ENCODE data around the gene ZNRF2.
"Not testable (repeated sequence)": the region's sequence is repeated elsewhere in the genome, so short reads cannot be mapped to it uniquely, and the experiment has no call there.

The ZNRF2 gene

DNA sequence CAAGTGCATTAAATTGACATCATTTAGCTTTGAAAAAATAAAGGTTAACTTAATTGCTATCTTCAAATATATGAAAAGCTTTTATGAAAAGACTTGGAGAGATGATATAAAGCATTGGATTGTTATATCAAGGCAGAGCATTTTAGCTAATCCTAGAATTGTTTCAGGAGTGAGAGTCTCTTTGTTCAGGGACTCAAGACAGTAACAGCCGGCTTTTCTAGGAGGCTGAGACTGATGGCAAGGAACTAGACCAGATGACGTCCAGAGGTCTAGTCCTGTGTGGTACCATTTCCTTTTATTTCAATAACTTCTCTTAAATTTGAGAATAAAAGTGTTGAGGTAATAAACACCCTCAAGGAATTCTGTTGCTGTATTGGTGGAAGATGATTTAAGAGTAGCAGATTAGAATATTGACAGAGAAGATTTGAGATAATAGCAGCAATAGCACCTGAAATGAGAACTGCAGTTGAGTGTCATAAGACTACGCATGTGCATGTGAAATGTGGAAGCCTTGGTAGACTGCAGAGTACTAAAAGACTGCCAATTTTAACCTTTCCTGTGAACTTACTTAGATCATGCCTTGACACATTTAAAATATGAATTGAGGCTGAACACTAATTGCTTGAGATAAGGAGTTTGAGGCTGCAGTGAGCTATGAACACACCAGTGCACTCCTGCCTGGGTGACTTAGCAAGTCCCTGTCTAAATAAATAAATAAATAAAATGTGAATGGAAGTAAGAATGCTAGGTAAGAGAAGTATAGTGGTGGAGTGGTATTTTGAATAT, 79.6 kb downstream of the ZNRF2 start:
- DNase-seq (ENCODE audit: low read depth), result no peak

DNA sequence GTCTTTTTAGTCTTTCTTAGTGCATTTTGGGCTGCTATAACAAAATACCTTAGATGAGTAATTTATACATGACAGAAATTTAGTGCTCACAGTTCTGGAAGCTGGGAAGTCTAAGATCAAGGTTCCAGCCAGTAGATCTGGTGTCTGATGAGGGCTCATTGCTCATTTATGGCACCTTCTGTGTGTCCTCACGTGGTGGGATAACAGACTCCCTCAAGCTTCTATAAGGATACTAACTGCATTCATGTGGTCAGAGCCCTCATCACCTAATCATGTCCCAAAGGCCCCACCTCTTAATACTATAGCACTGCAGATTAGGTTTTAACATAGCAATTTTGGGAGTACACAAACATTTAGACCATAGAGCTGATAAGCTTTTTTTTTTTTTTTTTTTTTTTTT, 80.4 kb downstream of the ZNRF2 start:
- DNase-seq (ENCODE audit: low read depth), result no peak

DNA sequence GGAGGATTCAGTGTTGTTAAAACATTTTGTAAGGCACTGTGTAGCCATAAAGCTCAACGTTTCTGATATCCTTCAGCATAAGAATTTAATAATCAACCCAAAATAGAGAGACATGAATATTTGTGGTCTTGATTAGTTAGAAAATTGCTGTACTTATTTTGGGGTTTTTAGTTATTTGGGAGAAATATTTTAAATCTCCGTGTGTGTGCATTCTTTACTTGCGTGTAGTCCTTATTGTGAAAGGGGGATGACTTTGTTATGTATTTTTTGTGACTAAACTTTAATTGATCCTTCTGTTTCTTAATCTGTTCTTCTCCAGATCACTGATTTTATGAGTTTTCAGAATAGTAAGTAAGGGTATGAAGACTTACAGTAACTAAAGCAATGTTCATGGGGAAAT, 81.2 kb downstream of the ZNRF2 start:
- DNase-seq (ENCODE audit: low read depth), result no peak

DNA sequence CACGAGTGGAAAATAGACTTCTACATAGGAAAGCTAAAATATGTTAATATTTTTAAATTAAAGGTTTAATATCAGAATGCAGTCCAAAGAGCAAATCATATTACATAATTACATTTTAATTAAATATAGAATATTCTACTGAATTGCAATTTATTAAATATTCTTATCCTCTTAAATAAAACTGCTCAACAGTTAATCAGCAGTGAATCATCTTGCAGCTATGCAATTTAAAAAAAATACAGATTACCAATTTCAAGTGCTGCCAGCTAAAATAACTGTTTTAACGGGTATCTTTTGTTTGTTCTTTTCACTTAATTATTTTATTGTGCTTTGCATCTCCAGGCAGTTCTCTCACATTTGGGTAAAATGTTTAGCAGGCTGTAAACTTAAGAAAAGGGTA, 82.2 kb downstream of the ZNRF2 start:
- DNase-seq (ENCODE audit: low read depth), result no peak

DNA sequence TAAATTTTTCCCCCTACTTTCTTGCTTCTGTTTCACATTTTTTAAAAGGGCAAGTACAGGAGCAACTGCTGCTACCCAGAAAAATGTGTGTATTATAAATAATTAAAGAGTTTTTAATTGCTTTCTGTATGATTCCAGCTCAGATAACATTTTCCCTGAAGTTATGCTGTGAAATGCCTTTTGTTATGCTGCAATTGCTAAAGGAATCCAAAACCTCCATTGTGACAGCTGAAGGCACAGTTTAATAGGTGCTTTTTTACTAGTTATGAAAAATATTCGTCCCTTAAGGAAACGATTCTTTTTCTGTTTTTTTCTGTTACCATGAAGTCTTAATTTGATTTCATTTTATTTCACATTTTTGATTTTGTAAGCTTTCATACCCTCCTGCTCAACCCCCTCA, 83.2 kb downstream of the ZNRF2 start:
- no peak for DNase-seq (ENCODE audit: low read depth)

DNA sequence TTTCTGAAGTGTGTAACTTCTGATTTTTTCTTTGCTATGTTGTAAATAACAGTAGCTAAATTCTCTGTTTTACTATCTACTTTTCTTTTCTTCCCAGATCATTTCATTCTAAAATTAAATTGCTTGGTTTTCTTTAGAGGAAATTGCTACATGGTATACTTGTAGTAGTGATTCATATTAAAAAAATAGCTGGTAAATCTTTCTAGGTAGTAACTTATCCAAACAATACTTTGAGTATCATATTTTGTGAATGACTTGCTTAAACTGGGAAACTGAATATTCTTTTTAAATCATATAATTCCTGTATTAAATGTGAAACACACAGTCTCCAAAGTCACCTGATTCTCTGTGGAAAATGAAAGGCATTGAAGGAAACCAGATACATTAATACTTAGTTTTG, 85.5 kb downstream of the ZNRF2 start:
- no peak for DNase-seq (ENCODE audit: low read depth)

DNA sequence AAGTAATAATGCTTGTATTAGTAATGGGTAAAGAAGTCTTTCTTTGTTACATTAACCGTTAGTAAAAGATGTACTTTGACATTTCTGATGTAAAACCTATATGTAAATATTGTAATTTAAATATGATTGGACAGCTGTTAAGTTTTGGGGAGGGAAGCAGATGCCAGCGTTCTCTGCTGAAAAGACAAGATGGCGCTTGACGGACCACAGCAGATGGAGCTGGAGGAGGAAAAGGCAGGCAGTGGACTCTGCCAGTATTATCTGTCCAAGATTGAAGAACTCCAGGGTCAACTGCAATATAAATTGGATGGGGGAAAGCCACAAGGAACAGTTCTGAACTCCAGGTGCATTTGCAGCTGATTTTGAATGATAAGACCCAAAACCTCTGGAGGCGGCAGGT, 86.9 kb downstream of the ZNRF2 start:
- no peak for DNase-seq (ENCODE audit: low read depth)

DNA sequence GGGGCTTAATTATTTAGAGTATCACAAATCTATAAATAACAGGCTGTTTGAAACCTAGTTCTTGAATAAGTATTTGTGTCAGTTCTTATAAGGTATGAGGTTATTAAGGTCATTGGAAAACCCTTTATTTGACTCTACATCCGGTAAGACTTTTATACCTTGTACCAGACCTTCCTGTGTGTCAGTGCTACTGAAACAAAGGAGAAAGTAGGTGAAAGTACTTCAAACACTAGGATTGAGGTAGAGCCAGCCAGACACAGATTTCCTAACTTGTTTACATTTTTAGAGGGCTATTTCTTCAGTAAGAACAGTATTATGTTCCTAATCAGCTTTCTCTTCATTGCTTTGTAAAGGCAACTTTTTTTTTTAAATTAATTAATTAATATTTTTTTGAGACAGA, 93.9 kb downstream of the ZNRF2 start:
- no peak for DNase-seq (ENCODE audit: low read depth)

DNA sequence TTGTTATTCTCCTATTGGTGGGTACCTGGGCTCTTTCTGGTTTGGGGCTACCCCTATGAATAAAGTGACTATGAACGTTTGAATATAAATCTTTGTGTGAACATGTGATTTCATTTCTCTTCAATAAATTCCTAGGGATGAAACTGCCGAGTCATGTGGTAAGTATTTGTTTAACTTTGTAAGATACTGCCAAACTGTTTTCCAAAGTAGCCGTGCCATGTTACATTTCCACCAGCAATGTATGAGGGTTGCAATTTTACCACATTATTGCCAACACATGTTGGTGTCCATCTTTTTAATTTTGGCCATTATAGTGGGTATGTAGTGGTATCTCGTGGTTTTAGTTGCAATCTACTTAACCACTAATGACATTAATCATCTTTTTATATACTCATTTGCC, 94.7 kb downstream of the ZNRF2 start:
- no peak for DNase-seq (ENCODE audit: low read depth)

DNA sequence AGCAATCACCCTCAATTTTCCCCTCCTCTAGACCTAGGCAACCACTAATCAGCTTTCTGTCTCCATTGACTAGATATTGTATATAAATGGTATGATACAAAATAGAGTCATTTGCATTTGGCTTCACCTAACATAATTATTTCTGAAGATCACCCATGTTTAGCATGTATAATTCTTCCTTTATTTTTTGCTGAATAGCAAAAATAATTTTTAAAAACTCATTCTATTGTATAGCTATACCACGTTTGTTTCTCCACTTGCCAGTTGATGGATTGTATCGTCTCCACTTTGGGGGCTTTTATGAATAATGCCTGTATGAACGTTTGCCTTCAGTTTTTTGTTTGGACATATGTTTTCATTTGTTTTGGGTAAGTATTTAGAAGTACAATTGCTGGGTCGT, 95.3 kb downstream of the ZNRF2 start:
- DNase-seq (ENCODE audit: low read depth), result no peak

DNA sequence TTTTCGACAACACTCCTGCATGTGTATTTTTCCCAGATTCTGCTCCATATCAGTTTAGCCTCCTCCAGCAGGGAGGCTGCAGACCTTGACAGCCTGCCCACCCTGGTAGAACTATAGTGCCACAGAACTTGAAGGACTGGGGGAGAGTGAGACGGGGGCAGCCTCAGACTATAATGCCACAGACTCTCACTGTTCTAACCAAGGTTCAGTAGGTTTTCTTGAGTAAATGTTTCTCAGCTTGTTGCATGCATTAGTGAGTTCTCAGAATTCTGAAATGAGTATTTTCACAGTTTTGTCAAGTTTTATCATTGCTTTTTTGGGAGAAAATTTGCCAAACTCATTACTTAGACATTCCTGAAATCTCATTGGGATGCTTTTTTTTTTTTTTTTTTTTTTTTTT, 95.9 kb downstream of the ZNRF2 start:
- DNase-seq (ENCODE audit: low read depth), result no peak

DNA sequence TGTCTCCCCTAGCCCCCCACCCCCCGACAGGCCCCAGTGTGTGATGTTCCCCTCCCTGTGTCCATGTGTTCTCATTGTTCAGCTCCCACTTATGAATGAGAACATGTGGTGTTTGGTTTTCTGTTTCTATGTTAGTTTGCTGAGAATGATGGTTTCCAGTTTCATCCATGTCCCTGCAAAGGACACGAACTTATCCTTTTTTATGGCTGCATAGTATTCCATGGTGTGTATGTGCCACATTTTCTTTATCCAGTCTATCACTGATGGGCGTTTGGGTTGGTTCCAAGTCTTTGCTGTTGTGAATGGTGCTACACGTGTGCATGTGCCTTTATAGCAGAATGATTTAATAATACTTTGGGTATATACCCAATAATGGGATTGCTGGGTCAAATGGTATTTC, 96.4 kb downstream of the ZNRF2 start:
- not testable (repeated sequence) for DNase-seq (ENCODE audit: low read depth)

DNA sequence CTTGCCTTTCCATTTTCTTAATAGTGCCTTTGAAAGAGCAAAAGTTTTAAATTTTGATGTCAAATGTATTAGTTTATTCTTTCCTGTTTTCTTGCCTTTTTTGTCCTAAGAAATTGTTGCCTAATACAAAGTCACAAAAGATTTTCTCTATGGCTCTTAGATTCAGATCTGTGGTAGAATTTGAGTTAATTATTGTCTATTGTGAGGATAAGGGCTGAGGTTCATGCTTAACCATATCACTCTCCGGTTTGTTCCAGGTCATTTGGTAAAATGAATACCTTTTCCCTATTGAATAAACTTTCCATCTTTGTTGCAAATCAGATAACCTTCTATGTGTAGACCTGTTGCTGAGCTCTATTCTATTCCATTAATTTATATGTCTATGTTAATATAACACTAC, 98.2 kb downstream of the ZNRF2 start:
- no peak for DNase-seq (ENCODE audit: low read depth)

DNA sequence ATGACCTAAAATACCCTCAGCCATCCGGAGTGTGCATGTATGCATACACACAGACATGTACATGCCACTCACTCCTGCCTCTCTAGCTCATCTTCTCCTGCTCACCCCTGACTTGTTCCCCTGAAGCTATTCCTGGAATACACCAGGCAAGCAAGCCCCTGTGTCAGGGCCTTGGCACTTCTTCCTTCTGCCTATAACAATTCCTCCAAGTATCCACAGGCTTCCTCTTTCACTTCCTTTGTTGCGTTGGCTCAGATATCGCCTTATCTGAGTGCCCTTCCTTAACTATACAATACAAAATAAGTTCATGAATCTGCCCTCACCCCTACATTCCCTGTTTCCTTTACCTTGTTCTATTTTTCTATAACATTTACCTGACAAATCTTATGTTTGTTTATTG, 105.4 kb downstream of the ZNRF2 start:
- DNase-seq (ENCODE audit: low read depth), result no peak

DNA sequence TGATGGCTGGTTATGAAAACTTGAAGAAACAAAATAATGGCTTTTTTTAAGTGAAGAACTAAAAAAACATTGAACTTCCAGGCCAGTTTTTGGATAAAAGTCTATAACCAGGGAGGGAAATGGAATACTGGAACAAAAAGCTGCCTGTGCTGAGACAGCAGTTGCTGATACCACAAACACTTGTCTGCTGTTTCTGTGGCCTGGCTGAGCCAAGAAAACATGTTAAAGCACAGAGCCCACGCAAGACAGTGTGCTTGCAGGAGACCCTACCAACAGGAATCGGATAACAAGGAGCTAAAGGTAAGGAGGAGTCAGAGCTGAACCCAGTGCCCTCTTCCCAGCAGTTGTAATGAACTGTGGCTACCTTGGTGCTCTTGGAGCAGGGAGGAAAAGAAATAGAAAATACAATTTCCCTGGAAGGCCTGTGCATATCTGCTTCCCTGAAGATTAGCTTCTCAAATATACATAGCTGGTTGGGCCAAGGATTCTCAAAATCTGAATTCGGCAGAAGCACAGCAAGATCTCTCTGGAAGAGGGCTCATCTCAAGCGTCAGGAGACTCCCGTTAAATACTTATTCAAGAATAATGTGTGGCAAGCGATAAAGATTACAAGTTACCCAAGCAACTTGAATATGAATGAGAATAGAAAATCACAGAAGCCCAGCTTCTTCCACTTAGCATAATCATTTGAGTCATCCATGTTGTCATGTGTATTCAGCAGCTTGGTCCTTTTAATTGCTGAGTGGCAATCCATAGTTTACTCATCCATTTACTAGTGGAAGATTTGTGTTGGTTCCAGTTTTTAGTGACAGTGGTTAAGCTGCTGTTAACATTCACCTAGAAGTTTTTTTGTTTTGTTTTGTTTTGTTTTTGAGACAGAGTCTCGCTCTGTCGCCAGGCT, 106.6 kb downstream of the ZNRF2 start:
- DNase-seq (ENCODE audit: low read depth), result no peak

DNA sequence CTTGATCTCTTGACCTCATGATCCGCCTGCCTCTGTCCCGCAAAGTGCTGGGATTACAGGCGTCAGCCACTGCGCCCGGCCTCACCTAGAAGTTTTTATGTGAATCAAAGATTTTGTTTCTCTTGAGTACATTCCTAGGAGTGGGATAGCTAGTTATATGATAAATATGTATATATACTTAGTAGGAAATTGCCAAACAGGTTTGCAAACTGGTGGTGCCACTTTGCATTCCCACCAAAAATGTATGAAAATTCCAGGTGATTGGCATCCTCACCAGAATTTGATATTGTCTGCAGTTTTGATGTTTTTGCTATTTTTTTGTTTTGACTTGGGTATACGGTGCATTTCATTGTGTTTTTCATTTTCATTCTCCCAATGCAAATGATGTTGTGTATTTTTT, 107.4 kb downstream of the ZNRF2 start:
- DNase-seq (ENCODE audit: low read depth), result no peak

DNA sequence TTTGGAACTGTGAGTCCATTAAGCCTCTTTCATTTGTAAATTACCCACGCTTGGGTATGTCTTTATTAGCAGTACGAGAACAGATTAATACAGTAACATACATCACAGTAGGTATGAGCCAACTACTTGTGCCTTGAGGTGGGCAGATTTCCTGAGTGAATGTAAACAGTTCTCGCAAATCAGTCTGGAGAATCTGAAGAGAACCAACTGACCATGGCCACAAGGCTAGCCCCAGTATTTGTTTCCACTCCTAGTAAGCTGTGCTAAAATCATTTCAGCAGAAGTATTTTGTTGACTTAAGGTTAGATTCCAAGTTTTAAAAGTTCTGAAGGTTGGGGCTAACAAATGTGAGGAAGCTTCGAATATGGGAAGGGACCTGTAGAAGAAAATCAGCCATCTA, 111.3 kb downstream of the ZNRF2 start:
- no peak for DNase-seq (ENCODE audit: low read depth)

DNA sequence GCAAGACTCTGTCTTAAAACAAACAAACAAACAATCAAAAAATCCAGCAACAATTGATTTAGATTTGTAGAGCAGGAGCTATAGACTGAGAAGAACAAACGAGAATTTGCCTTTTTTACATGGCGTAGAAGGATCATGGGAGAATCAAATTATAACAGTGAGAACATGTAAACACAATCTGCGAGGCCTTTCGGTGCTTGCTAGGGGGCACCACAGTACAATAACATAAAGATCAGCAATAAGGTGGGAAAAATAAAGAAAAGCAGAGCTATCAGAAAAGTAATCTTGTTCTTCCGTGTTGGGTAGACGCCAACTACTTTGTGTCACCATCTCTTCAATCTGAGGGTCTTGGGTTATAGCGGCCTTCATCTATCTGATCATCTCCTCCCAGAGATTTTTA, 112.0 kb downstream of the ZNRF2 start:
- DNase-seq (ENCODE audit: low read depth), result no peak

DNA sequence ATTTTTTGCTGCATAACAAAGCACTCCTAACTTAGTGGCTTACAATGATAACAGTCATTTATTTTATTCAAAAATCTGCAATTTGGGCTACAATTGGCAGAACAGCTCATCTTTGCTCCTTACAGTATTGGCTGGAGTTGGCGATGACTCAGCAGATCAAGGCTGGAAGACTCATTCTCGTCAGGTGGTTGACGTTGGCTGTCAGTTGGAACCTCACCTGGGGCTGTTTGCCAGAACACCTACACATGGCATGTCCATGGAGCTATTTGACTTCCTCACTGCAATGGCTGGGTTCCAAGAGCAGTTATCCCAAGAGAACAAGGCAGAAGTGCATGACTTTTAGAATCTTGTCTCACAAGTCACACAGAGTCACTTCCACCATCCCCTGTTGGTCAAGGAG, 119.1 kb downstream of the ZNRF2 start:
- DNase-seq (ENCODE audit: low read depth), result no peak

DNA sequence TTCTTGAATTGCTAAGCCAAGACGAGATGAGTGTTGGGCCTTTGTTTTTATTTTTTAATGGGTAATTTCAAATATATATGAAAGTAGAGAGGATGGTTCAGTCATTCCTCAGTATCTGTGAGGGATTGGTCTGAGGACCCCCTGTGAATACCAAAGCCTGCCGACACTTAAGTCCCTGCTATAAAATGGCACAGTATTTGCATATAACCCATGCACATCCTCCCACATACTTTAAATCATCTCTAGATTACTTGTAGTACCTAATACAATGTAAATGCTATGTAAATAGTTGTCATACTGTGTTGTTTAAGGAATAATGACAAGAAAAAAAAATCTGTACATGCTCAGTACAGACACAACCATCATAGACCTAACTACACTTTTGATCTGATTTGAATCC, 120.8 kb downstream of the ZNRF2 start:
- no peak for DNase-seq (ENCODE audit: low read depth)

DNA sequence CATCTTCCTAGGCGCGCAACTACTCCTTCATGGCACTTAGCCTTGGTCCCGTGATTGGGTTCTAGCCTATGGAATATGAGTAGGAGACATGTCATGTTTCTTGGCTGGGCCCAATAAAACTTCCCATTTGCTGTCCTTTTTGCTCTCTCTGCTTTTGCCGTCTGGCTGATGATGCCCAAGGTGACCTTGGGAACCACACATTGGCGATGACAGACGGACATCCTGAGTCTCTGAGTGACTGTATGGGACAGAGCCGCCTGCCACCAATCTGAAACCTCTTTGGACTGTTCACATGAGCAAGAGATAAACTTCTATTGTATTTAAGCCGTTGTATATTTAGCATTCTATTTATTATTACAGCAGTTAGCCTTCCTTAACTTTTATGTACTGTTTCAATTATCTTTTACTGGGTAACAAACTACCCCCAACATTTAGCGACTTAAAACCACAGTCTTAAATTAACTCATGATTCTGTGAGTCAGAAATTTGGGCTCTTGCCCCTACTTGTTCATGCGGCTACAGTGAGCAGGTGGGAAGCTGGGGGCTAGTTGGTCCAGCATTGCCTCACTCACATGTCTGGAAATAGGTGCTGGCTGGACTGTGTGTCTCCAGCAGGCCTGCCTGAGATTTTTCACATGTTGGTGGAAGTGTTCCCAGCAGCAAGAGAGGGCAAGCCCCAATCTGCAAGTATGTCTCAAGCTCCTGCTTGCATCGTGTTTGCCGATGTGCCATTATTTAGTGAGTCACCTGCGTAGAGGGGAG, 122.4 kb downstream of the ZNRF2 start:
- no peak for DNase-seq (ENCODE audit: low read depth)

DNA sequence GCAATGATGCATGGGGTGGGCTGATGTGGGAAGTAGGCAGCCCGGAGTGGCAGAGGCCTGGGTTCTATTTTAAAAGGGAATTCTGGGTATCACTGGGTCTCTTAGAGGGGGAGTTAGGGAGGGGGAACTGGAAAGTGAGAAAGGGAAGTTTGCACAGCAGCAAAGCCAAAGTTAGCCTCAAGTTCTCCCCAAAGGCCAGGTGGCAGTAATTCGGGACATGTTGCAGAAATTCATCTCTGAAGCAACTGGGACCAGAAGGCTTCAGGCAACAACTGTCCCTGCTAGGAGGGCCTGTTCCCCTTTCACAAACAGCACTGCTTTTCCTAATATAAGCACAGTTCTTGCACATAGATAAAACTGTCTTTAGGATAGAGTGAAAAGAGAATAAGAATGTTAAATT, 126.8 kb downstream of the ZNRF2 start:
- DNase-seq (ENCODE audit: low read depth), result no peak

DNA sequence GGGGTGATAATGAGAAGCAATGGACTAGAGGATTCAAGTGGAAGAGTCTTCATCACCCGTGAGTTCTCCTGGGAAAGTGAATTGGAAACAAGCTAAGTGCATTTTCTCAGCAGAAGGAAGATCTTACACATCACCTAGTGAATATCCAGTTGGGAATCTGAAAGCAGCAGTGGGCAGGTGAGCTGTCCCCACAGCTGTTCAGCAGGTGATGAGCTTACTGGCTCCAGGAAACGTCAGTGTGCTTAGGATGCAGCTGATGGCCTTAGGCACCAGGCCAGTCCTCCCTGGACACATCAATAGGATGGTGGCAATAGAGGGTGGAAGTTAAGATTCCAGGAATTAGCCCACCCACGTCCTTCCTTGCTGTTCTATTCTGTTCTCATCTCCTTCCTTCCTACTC, 127.5 kb downstream of the ZNRF2 start:
- no peak for DNase-seq (ENCODE audit: low read depth)
